Adrenal gland (tissue), 5 donors: ENCODE results near the gene FAM53B.

Experiments
- POLR2A ChIP-seq, 2 donors: fragments of 450-650 bp; IDR thresholded peaks; one replicate each; pipeline ENCODE4 v1.6.1; 2017; ENCODE audit warnings: antibody characterized with exemption in 2 of 2, mild to moderate bottlenecking in 2 of 2, moderate library complexity in 1 of 2
- TF ChIP-seq, protein P1 (sequence below), 6 experiments: fragments of 450-650 bp in 4 of 6; fragments of 200-600 bp in 2 of 6; sonication (generic) in 1 of 6; IDR thresholded peaks; 1 replicate in 5 of 6; 2 replicates in 1 of 6; pipeline versions ENCODE4 v1.5.1 to v1.8.0; 2016 to 2021; ENCODE audit warnings: antibody characterized with exemption in 6 of 6, mild to moderate bottlenecking in 2 of 6, moderate library complexity in 1 of 6
- donor health status: DM: no; HTN: no; CAD: no.

- TF ChIP-seq, protein P1, sequence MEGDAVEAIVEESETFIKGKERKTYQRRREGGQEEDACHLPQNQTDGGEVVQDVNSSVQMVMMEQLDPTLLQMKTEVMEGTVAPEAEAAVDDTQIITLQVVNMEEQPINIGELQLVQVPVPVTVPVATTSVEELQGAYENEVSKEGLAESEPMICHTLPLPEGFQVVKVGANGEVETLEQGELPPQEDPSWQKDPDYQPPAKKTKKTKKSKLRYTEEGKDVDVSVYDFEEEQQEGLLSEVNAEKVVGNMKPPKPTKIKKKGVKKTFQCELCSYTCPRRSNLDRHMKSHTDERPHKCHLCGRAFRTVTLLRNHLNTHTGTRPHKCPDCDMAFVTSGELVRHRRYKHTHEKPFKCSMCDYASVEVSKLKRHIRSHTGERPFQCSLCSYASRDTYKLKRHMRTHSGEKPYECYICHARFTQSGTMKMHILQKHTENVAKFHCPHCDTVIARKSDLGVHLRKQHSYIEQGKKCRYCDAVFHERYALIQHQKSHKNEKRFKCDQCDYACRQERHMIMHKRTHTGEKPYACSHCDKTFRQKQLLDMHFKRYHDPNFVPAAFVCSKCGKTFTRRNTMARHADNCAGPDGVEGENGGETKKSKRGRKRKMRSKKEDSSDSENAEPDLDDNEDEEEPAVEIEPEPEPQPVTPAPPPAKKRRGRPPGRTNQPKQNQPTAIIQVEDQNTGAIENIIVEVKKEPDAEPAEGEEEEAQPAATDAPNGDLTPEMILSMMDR (IDR thresholded peaks at IDR 0.05): no peak
- no peak for TF ChIP-seq POLR2A (IDR thresholded peaks at IDR 0.05)
Measured at GRCh38 chr10:124602121-124602561, 142.0 kb downstream of the FAM53B start.
